Right lobe of liver (tissue), 6 donors: Measurements from ENCODE around the gene ZBTB8B. TPM values are rescaled to one million over a fixed set of nuclear protein-coding genes. Genes with fewer than 3 reads are reported as not detected.
A peak's percentile ranks its signal among the peaks of the same experiment; 100 is the strongest.
"Not testable (repeated sequence)": the region's sequence is repeated elsewhere in the genome, so short reads cannot be mapped to it uniquely, and the experiment has no call there.

Source experiments
- ATAC-seq, 4 donors: fragments of 200-7000 bp; cut with Tn5 transposase; one replicate each; pipeline ENCODE4 v1.9.1; 2020; ENCODE audit warnings: mild to moderate bottlenecking in 4 of 4, moderate library complexity in 4 of 4
- DNase-seq, 3 donors: peaks; one replicate each; pipeline ENCODE4 v3.0.0-alpha.2; 2020
- H3K27ac ChIP-seq, 3 donors: fragments of 200-600 bp; one replicate each; pipeline ENCODE4 v1.8.0; 2022
- H3K27me3 ChIP-seq, 2 donors: fragments of 200-600 bp; one replicate each; pipeline ENCODE4 v1.8.0; 2022
- H3K36me3 ChIP-seq, 4 donors: fragments of 200-600 bp; sonication (generic) in 1 of 4; one replicate each; pipeline versions ENCODE4 v1.5.1 to v1.8.0; 2017 to 2022; ENCODE audit warnings: control low read depth in 1 of 4
- H3K4me1 ChIP-seq, 4 donors: fragments of 200-600 bp; sonication (generic) in 1 of 4; one replicate each; pipeline versions ENCODE4 v1.5.1 to v1.8.0; 2017 to 2022; ENCODE audit warnings: control low read depth in 1 of 4
- H3K4me3 ChIP-seq, 3 donors: fragments of 200-600 bp; one replicate each; pipeline ENCODE4 v1.8.0; 2022
- H3K9me3 ChIP-seq, 4 donors: fragments of 200-600 bp; sonication (generic) in 1 of 4; one replicate each; pipeline versions ENCODE4 v1.5.1 to v1.8.0; 2017 to 2022; ENCODE audit warnings: control low read depth in 1 of 4
- POLR2A ChIP-seq: fragments of 450-650 bp; IDR thresholded peaks from one replicate; pipeline ENCODE4 v1.6.1; 2017; ENCODE audit warnings: antibody characterized with exemption, mild to moderate bottlenecking
- WGBS: methylation state at CpG from one replicate; pipeline ENCODE4 v1.1.6; 2018; ENCODE audit warnings: low coverage, low lambda C conversion rate; ENCODE audit not compliant: insufficient coverage; ENCODE audit errors: missing lambda C conversion rate; 5-methylcytosine and 5-hydroxymethylcytosine counted together
- intact Hi-C, 2 donors: fragments of 100-400 bp; cut with DNase I; formaldehyde crosslinking; loops; one replicate each; pipeline versions ENCODE4 v1.11.2 to v1.14.1; 2022
- total RNA-seq, 6 experiments: library from RNA; depleted of rRNA in 2 of 6; stranded (reverse); fragments of >200 nt in 2 of 6; fragmentation: NEBNext Ultra II Directional in 3 of 6; extraction: Animal tissue kit (Norgen Biotek cat#: 25700) in 3 of 6; gene quantifications; one replicate each; pipeline versions ENCODE4 v1.1.0 to v1.2.4, GENCODE V29; 2016 to 2023
- TF ChIP-seq, protein P1 (sequence below), 4 donors: fragments of 200-600 bp in 3 of 4; fragments of 450-650 bp in 1 of 4; IDR thresholded peaks; one replicate each; pipeline versions ENCODE4 v1.5.1 to v1.8.0; 2016 to 2022; ENCODE audit warnings: antibody characterized with exemption in 4 of 4, mild to moderate bottlenecking in 2 of 4
- donor health status: DM: no; HTN: yes; CAD: no.
- donor health status: DM: no; HTN: no; CAD: no.
- donor health status: DM: no; HTN: no; CAD: no.
- donor health status: DM: no; HTN: yes; CAD: no.
- donor health status: DM: no; HTN: yes; CAD: no.

Gene ZBTB8B
- total RNA-seq, 6 experiments from 2014 or later: not detected

DNA sequence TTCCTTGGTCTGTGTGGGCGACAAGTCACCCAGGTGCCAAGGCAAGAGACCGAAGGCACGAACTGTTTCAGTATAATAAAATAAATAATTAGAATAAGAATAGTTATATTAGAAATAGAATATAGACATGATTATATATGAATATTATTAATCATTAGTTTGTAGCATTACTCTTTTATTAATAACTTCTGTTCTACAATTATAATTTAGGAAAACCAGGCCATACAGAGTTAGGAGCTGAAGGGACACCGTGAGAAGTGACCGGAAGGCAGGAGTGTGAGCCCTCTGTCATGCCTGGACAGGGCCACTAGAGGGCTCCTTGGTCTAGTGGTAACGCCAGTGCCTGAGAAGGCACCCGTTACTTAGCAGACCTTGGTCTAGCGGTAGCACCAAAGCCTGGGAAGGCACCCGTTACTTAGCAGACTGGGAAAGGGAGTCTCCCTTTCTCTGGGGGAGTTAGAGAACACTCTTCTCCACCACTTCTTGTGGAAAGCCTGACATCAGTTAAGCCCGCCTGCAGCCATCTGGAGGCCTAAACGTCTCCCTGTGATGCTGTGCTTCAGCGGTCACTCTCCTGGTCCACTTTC, 16.6 kb upstream of the ZBTB8B start:
- DNase-seq: peak; percentile 74 to 79 (median 77)
- H3K27me3 ChIP-seq, H3K4me1 ChIP-seq, H3K36me3 ChIP-seq, intact Hi-C loops, H3K27ac ChIP-seq, H3K9me3 ChIP-seq, H3K4me3 ChIP-seq: not testable (repeated sequence)
- TF ChIP-seq, protein P1, sequence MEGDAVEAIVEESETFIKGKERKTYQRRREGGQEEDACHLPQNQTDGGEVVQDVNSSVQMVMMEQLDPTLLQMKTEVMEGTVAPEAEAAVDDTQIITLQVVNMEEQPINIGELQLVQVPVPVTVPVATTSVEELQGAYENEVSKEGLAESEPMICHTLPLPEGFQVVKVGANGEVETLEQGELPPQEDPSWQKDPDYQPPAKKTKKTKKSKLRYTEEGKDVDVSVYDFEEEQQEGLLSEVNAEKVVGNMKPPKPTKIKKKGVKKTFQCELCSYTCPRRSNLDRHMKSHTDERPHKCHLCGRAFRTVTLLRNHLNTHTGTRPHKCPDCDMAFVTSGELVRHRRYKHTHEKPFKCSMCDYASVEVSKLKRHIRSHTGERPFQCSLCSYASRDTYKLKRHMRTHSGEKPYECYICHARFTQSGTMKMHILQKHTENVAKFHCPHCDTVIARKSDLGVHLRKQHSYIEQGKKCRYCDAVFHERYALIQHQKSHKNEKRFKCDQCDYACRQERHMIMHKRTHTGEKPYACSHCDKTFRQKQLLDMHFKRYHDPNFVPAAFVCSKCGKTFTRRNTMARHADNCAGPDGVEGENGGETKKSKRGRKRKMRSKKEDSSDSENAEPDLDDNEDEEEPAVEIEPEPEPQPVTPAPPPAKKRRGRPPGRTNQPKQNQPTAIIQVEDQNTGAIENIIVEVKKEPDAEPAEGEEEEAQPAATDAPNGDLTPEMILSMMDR (IDR thresholded peaks at IDR 0.05): peak; percentile 72 to 90 (median 86)
- 31% methylated on average over 10 of the region's 12 CpGs for WGBS
- peak; percentile 68 to 75 (median 70) for ATAC-seq

DNA sequence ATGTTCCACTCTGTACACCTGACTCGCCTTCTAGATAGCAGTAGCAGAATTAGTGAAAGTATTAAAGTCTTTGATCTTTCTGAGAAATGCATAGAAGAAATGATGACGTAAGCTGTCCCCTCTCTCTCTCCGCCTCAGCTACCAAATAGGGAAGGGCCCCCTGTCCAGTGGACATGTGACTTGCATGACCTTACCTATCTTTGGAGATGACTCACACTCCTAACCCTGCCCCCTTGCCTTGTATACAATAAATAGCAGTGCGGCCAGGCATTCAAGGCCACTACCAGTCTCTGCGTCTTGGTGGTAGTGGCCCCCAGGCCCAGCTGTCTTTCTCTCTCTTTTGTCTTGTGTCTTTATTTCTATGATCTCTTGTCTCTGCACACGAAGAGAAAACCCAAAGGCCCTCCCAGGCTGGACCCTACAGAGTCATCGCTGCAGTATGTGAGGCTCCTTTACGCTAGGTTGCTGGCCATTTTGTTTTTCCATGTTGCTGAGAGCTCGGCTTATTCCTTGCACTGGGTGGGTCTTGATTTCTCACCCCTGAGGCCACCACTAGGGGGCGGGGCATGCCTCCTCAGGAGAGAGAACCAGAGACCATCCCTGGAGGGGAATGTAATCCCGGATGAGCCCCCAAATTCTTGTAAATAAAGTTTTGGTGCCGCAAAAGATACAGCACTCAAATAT, 16.0 kb upstream of the ZBTB8B start:
- Histone ChIP-seq H3K4me1 (no peaks in the 10 kb centered on the region), H3K9me3 (no peaks in the 10 kb centered on the region), H3K27ac (no peak overlapping the region), H3K36me3 (no peaks in the 10 kb centered on the region), H3K4me3 (no peak overlapping the region), H3K27me3 (no peaks in the 10 kb centered on the region)
- 72% methylated on average over 9 of the region's 12 CpGs for WGBS
- TF ChIP-seq, protein P1 (IDR thresholded peaks at IDR 0.05): peak in 1 of 4 donors; percentile 12
- no peak for TF ChIP-seq POLR2A
- DNase-seq: peak in 1 of 3 donors; percentile 24
- no peak for ATAC-seq
- intact Hi-C loops: no loop called here

DNA sequence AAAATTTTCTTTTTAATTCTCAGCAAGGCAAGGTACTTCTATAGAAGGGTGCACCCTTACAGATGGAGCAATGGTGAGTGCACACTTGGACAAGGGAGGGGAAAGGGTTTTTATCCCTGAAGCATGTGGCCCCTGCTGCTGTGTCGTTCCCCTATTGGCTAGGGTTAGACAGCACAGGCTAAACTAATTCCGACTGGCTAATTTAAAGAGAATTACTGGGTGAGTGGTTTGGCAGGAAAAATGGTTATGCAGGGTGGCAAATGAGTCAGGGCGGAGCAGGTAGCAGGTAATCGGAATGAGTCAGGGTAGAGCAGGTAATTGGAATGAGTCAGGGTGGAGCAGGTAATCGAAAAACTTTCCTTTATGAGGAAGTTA, 15.4 kb upstream of the ZBTB8B start:
- H3K27ac ChIP-seq, H3K27me3 ChIP-seq, H3K4me3 ChIP-seq, intact Hi-C loops, H3K9me3 ChIP-seq, ATAC-seq, H3K36me3 ChIP-seq, DNase-seq, H3K4me1 ChIP-seq: not testable (repeated sequence)
- WGBS: 92% methylated on average over 5 of the region's 5 CpGs

DNA sequence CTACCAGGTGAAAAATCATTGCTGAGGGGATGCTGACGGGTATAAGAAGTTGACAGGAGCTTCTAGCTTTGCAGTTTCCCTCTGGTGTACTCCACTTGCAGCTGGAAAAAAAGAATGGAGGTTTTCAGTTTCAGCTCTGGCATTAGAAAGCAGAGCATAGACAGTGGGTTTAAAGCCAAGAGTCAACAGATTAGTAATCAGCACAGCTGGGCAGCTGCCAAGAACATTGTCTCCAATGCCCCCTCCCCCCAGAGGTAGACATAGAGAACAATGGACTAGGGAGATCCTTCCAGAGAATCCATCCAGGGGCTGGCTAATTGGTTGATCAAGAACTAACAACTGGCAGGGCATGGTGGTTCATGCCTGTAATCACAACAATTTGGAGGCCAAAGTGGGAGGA, 10.1 kb upstream of the ZBTB8B start:
- 11% methylated on average over 1 of the region's 1 CpG for WGBS
- no peaks in the 10 kb centered on the region for H3K9me3 ChIP-seq
- H3K36me3 ChIP-seq: no peaks in the 10 kb centered on the region
- intact Hi-C loops: no loop called here
- ATAC-seq (peak; percentile 24 to 68 (median 36)), DNase-seq (peak in 1 of 3 donors; percentile 29)
- no peaks in the 10 kb centered on the region for H3K27me3 ChIP-seq
- H3K4me3 ChIP-seq: no peak overlapping the region
- H3K4me1 ChIP-seq: no peaks in the 10 kb centered on the region
- no peak overlapping the region for H3K27ac ChIP-seq
- no peak for TF ChIP-seq POLR2A
- TF ChIP-seq, protein P1 (IDR thresholded peaks at IDR 0.05): no peak

DNA sequence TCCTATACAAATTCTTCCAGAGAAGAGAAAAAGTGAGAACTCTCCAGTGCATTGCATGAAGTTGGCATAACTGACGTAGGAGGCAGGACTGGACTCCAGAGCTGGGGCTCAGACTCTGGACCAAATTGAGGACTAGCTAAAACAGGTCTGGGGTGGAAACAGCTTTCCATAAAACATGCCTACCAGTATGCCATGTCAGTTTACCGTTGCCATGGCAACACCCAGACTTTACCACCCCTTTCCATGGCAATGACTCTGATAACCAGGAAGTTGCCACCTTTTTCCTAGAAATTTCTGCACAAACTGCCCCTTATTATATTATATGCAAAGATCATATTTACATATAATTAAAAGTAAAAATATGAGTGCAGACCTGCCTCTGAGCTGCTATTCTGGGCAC, 8.9 kb upstream of the ZBTB8B start:
- 79% methylated on average over 2 of the region's 2 CpGs for WGBS
- no peak for DNase-seq

DNA sequence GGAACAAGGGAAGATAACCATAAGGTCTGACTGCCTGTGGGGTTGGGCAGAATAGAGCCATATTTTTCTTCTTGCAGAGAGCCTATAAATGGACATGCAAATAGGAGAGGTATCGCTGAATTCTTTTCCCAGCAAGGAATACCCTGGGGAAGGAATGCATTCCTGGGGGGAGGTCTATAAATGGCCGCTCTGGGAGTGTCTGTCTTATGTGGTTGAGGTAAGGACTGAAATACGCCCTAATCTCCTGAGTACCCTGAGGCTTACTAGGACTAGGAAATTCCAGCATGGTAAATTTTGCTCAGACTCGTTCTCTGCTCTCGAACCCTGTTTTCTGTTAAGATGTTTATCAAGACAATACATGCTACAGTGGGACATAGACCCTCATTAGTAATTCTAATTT, 6.1 kb upstream of the ZBTB8B start:
- H3K4me1 ChIP-seq, H3K27me3 ChIP-seq, ATAC-seq, H3K36me3 ChIP-seq, H3K9me3 ChIP-seq, H3K4me3 ChIP-seq, intact Hi-C loops, DNase-seq, H3K27ac ChIP-seq: not testable (repeated sequence)
- WGBS: 89% methylated on average over 4 of the region's 5 CpGs

More for the DNA sequence above, 8.9 kb upstream of the ZBTB8B start:
- TF ChIP-seq, protein P1 (IDR thresholded peaks at IDR 0.05): no peak
- TF ChIP-seq POLR2A: no peak
- no peak overlapping the region for H3K27ac ChIP-seq
- intact Hi-C loops: no loop called here
- H3K4me1 ChIP-seq: no peaks in the 10 kb centered on the region
- no peaks in the 10 kb centered on the region for H3K36me3 ChIP-seq
- no peaks in the 10 kb centered on the region for H3K9me3 ChIP-seq
- H3K4me3 ChIP-seq: no peak overlapping the region
- no peak for ATAC-seq
- no peaks in the 10 kb centered on the region for H3K27me3 ChIP-seq

DNA sequence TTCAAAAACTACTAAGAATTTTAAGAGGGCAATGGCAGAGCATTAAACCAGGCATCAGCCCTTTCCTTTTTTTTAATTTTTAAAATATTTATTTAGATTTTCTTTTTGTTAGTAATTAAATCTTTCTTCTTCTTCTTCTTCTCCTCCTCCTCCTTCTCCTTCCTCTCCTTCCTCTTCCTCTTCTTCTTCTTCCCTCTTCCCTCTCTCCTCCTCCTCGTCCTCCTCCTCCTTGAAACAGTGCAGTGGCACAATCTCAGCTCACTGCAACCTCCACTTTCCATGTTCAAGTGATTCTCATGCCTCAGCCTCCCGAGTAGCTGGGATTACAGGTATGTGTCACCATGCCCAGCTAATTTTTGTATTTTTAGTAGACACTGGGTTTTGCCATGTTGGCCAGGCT, 1.9 kb upstream of the ZBTB8B start:
- H3K4me3 ChIP-seq, intact Hi-C loops, H3K9me3 ChIP-seq, H3K36me3 ChIP-seq, DNase-seq, ATAC-seq, H3K27ac ChIP-seq: not testable (repeated sequence)
- Histone ChIP-seq H3K4me1 (peaks cover 0 to 11% (median 0%) of the 10 kb centered on the region in 4 donors), H3K27me3 (peaks cover 0 to 20% of the 10 kb centered on the region in 2 donors)
- 69% methylated on average over 2 of the region's 2 CpGs for WGBS
